NT2/D1 (cell line): ENCODE data around the gene TRAM2.

ENCODE experiments used
- DNase-seq: peaks from one replicate; pipeline ENCODE4 v3.0.0-alpha.2; 2011; ENCODE audit warnings: low read depth, low spot score
- H3K27me3 ChIP-seq: 2 replicates; pipeline ENCODE4 v1.6.0; 2011; ENCODE audit warnings: mild to moderate bottlenecking; ENCODE audit not compliant: insufficient read length, insufficient read depth
- H3K36me3 ChIP-seq: 2 replicates; pipeline ENCODE4 v1.6.1; 2011; ENCODE audit warnings: mild to moderate bottlenecking, low read length, mixed read lengths; ENCODE audit not compliant: insufficient read depth, insufficient read length
- H3K4me1 ChIP-seq: 2 replicates; pipeline ENCODE4 v1.5.1; 2011; ENCODE audit not compliant: insufficient read depth, insufficient read length
- H3K4me3 ChIP-seq: 2 replicates; pipeline ENCODE4 v1.5.1; 2011; ENCODE audit warnings: low read depth; ENCODE audit not compliant: insufficient read length
- H3K9ac ChIP-seq: 2 replicates; pipeline ENCODE4 v1.6.0; 2011; ENCODE audit warnings: low read depth; ENCODE audit not compliant: insufficient read length
- H3K9me3 ChIP-seq: 2 replicates; pipeline ENCODE4 v1.5.1; 2011; ENCODE audit warnings: mild to moderate bottlenecking, low read length; ENCODE audit not compliant: insufficient read depth
- SUZ12 ChIP-seq: IDR thresholded peaks from 2 replicates; pipeline ENCODE4 v1.6.1; 2011; ENCODE audit not compliant: insufficient read length, insufficient read depth; ENCODE audit errors: extremely low read depth
- YY1 ChIP-seq: IDR thresholded peaks from 2 replicates; pipeline ENCODE4 v1.6.1; 2011; ENCODE audit not compliant: insufficient read length, insufficient read depth
- ZNF274 ChIP-seq: IDR thresholded peaks from 2 replicates; pipeline ENCODE4 v1.6.1; 2011; ENCODE audit warnings: mild to moderate bottlenecking, low read depth, low read length

The TRAM2 gene

DNA sequence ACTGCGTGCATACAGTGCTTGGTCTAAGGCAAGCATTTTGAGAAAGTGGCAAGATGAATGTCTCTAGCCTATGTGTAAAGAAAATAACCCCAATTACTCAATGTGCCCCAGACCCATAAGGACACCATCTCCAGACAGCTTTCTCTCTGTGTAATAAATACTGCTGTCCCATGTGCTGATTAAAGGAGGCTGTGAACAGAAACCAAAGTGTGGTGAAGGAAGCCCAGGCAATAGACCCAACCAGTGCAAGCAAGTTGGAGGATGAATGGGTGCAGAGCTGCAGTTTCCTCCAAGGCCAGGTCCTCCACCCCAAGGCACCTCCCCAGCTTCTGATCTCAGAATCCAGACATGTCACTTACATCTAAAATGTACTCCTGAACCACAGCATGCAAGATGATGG is 60.6 kb downstream of the TRAM2 start:
- H3K36me3 ChIP-seq = peaks cover 57% of the 10 kb centered on the region
- peaks cover 10% of the 10 kb centered on the region for H3K4me1 ChIP-seq
- DNase-seq = no peak

DNA sequence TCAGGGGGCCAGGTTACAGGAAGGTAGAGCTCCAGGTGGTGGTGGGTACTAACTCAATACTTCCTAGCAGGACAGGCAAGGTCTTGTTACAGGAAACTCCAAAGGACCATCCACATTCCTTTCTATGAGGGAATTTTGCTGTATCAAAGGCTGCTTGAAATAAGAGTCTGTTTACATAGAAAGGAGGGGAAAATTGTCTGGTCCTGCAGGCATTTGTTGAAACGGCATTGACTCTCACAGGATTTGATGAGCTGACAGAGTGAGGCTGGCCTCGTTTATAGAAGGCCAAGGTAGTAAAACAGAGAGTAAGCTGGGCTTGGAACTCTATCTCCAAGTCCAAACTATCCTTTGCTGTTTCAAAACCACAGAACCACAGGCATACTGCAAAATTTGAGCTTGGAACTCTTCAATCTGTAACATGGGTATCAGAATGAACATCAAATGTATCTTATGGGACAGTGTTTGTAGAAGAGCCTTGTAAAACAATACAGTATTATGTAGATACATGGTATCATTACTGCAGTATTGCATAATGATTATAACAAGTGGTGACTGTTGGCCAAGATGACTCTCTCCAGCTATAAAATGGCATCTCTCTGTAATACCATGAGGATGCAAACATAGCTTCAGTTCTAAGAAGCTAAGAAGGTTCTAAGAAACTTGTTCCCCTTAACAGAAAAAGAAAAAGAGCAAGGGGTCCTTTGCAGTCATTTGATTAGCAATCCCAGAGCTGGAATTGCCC is 61.5 kb downstream of the TRAM2 start:
- Histone ChIP-seq H3K27me3 (no peaks in the 10 kb centered on the region), H3K9me3 (no peaks in the 10 kb centered on the region), H3K36me3 (peaks cover 66% of the 10 kb centered on the region), H3K9ac (no peak overlapping the region), H3K4me1 (peaks cover 10% of the 10 kb centered on the region), H3K4me3 (no peak overlapping the region)
- DNase-seq = no peak
- TF ChIP-seq ZNF274 = no peak
- no peak for TF ChIP-seq SUZ12
- no peak for TF ChIP-seq YY1

More for the DNA sequence above, 60.6 kb downstream of the TRAM2 start:
- Histone ChIP-seq H3K27me3 (no peaks in the 10 kb centered on the region), H3K4me3 (no peak overlapping the region), H3K9me3 (no peaks in the 10 kb centered on the region), H3K9ac (no peak overlapping the region)
- no peak for TF ChIP-seq YY1
- TF ChIP-seq SUZ12 = no peak
- no peak for TF ChIP-seq ZNF274

DNA sequence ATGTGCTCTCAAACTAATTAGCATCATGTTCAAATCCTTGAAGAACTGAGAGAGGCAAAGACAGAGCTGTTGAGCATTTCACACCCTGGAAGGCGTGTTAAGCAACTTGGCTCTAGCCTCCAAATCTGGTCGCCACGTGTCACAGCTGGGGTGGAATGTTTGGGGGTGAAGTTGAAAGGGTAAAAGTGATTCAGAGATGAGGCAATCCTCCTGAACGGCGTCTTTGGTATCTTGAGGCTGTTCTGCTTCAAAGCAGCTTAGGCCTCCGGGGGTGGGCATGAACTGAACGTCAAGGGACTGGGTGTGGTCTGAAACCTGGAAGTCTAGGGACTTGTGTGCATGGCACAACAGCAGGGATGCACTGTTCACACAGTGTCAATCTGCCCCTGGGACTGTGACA is 62.3 kb downstream of the TRAM2 start:
- Histone ChIP-seq H3K4me1 (peaks cover 10% of the 10 kb centered on the region), H3K36me3 (peaks cover 68% of the 10 kb centered on the region), H3K27me3 (no peaks in the 10 kb centered on the region), H3K4me3 (no peak overlapping the region), H3K9me3 (no peaks in the 10 kb centered on the region), H3K9ac (no peak overlapping the region)
- no peak for TF ChIP-seq ZNF274
- no peak for TF ChIP-seq SUZ12
- TF ChIP-seq YY1 = no peak
- DNase-seq = no peak

DNA sequence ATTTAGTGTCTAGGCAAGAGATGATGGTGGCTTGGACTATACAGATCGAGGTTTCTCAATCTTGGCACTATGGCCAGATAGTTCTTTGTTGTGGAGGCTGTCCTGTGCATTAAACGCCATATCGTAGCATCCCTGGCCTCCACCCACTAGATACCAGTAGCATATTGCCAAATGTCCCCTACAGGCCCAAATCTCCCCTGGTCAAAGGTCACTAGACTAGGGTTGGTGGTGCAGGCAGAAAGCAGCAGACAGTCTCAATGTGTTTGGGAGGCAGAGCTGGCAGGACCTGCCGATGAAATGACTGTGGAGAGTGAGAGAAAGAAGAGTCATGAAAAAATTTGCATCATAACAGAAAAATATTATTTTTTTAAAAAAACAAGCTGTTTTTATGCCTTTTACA is 63.0 kb downstream of the TRAM2 start:
- no peak overlapping the region for H3K9ac ChIP-seq
- no peak for DNase-seq
- H3K4me1 ChIP-seq = peaks cover 10% of the 10 kb centered on the region
- no peaks in the 10 kb centered on the region for H3K27me3 ChIP-seq
- TF ChIP-seq SUZ12 (no peak), YY1 (no peak), ZNF274 (no peak)
- peaks cover 69% of the 10 kb centered on the region for H3K36me3 ChIP-seq
- H3K4me3 ChIP-seq = no peak overlapping the region
- no peaks in the 10 kb centered on the region for H3K9me3 ChIP-seq

DNA sequence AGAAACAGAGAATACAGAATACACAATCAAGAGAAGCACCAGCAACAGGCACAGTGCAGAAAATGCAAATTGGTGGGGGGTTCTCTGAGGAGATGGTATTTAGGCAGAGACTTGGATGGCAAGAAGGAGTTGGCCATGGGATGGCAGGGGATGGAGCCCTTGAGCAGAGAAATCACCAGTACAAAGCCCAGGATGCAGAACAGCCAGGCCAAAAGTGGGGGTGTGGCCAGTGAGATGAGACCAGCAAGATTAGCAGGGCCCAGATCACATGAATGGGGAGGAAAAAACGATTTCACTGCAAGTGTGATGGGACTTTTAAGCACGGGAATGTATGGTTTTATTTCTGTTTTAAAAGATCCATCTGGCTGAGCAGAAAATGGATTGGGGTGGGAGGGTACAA is 63.4 kb downstream of the TRAM2 start:
- no peak overlapping the region for H3K4me3 ChIP-seq
- DNase-seq = no peak
- no peaks in the 10 kb centered on the region for H3K9me3 ChIP-seq
- H3K27me3 ChIP-seq = no peaks in the 10 kb centered on the region
- H3K36me3 ChIP-seq = peaks cover 71% of the 10 kb centered on the region
- H3K9ac ChIP-seq = no peak overlapping the region
- TF ChIP-seq YY1 (no peak), ZNF274 (no peak), SUZ12 (no peak)
- peaks cover 10% of the 10 kb centered on the region for H3K4me1 ChIP-seq

DNA sequence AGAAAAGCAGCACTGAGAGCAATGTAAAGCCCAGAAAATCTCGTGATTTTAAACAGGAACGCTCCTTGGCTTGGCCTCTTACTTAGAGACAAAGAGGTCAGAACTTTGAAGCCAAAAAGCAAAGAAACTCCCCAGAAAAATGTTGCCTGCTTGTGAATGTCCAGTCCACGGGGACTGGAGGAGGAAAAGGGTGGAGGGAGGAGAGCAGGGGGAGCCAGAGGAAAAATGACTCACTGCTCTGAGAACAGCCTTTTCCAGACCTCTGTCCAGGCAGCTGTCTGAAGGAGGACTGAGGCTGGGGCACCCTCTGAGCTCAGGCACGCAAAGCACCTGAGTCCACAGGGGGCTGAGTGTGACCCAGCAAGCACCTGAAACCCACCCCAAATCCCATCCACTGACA is 64.7 kb downstream of the TRAM2 start:
- DNase-seq = no peak
- Histone ChIP-seq H3K27me3 (no peaks in the 10 kb centered on the region), H3K36me3 (peaks cover 82% of the 10 kb centered on the region), H3K9me3 (no peaks in the 10 kb centered on the region), H3K9ac (no peak overlapping the region), H3K4me1 (peaks cover 7% of the 10 kb centered on the region), H3K4me3 (no peak overlapping the region)
- TF ChIP-seq SUZ12 = no peak
- TF ChIP-seq YY1 = no peak
- TF ChIP-seq ZNF274 = no peak

DNA sequence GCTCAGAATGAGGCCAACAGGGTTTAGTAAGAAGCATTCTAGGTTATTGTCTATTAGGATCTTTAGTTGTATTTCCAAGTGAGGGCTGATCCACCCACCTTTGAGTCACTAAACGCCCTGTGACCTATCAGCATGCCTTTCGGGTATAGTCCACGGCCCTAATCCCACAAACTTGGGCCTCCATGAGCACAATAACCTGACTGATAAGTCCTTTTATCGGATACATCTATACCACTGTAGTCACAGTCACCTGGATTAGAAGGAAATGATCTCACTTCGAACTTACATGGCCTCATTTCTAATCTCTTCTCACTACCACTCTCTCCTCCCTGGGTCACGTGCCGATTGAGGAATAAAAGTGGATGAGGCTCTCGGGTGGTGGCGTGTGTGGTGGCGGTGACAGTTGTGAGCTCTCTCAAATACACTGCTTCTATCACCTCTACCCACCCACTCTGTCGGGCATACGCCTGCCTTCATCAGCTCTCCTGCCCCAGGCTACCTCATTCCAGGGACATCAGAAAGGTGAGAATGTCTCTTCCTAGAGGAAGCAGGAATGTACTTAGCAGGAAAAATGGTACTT is 65.2 kb downstream of the TRAM2 start:
- Histone ChIP-seq H3K36me3 (peaks cover 82% of the 10 kb centered on the region), H3K9me3 (no peaks in the 10 kb centered on the region), H3K9ac (no peak overlapping the region), H3K4me1 (peaks cover 6% of the 10 kb centered on the region), H3K27me3 (no peaks in the 10 kb centered on the region), H3K4me3 (no peak overlapping the region)
- no peak for DNase-seq
- TF ChIP-seq SUZ12 (no peak), YY1 (no peak), ZNF274 (no peak)
